CD14-positive monocyte (primary cell): ENCODE results near the gene IL17B. TPM values are rescaled to one million over a fixed set of nuclear protein-coding genes. Genes with fewer than 3 reads are reported as not detected.

Experiments
- DNase-seq, 3 donors: peaks; one replicate each; pipeline ENCODE4 v3.0.0-alpha.2; 2011 to 2022
- H2AFZ ChIP-seq: 2 replicates; pipeline ENCODE4 v1.6.0; 2012; ENCODE audit warnings: mild to moderate bottlenecking, low read depth, low read length, inconsistent platforms; ENCODE audit not compliant: insufficient read depth, poor library complexity, severe bottlenecking
- H3K27ac ChIP-seq, 2 donors: 1 replicate in 1 of 2; 2 replicates in 1 of 2; pipeline ENCODE4 v1.5.1; 2012 to 2013; ENCODE audit warnings: low read length in 2 of 2, control low read depth in 1 of 2, inconsistent platforms in 1 of 2, low read depth in 1 of 2, mild to moderate bottlenecking in 1 of 2
- H3K27me3 ChIP-seq, 2 donors: one replicate each; pipeline versions ENCODE4 v1.6.0 to v1.6.1; 2011 to 2013; ENCODE audit warnings: low read length in 2 of 2; ENCODE audit not compliant: control insufficient read depth in 2 of 2, insufficient read depth in 2 of 2
- H3K36me3 ChIP-seq, 2 donors: replicated peaks in 1 of 2; 1 replicate in 1 of 2; 2 replicates in 1 of 2; pipeline versions ENCODE4 v1.5.1 to v1.6.1; 2012 to 2013; ENCODE audit warnings: low read length in 2 of 2, control low read depth in 1 of 2, inconsistent platforms in 1 of 2, mild to moderate bottlenecking in 1 of 2; ENCODE audit not compliant: insufficient read depth in 2 of 2, control insufficient read depth in 1 of 2
- H3K4me1 ChIP-seq, 2 donors: 1 replicate in 1 of 2; 2 replicates in 1 of 2; pipeline versions ENCODE4 v1.5.1 to v1.6.1; 2012 to 2013; ENCODE audit warnings: low read length in 2 of 2, control low read depth in 1 of 2, inconsistent platforms in 1 of 2, mild to moderate bottlenecking in 1 of 2, moderate library complexity in 1 of 2; ENCODE audit not compliant: insufficient read depth in 2 of 2, control insufficient read depth in 1 of 2
- H3K4me2 ChIP-seq: replicated peaks from 2 replicates; pipeline ENCODE3; 2012; ENCODE audit warnings: low read length, moderate library complexity, mild to moderate bottlenecking; ENCODE audit not compliant: poor library complexity, severe bottlenecking; ENCODE audit errors: extremely low read depth
- H3K4me3 ChIP-seq, 3 experiments: fragments of 200-600 bp in 1 of 3; sonication (generic) in 1 of 3; replicated peaks in 1 of 3; 1 replicate in 2 of 3; 2 replicates in 1 of 3; pipeline ENCODE4 v1.5.1; 2011 to 2013; ENCODE audit warnings: low read length in 3 of 3, mild to moderate bottlenecking in 3 of 3, control low read depth in 2 of 3, low read depth in 2 of 3, inconsistent platforms in 1 of 3, moderate library complexity in 1 of 3
- H3K79me2 ChIP-seq: 2 replicates; pipeline ENCODE4 v1.6.0; 2012; ENCODE audit warnings: mild to moderate bottlenecking, control low read depth, inconsistent platforms, low read length, moderate library complexity; ENCODE audit not compliant: insufficient read depth
- H3K9ac ChIP-seq: 2 replicates; pipeline ENCODE4 v1.6.0; 2017; ENCODE audit warnings: low read length, mild to moderate bottlenecking; ENCODE audit not compliant: insufficient read depth, poor library complexity, severe bottlenecking
- H3K9me3 ChIP-seq, 2 donors: replicated peaks in 1 of 2; 1 replicate in 1 of 2; 2 replicates in 1 of 2; pipeline versions ENCODE4 v1.5.1 to v1.6.1; 2012 to 2013; ENCODE audit warnings: low read length in 2 of 2, control low read depth in 1 of 2; ENCODE audit not compliant: control insufficient read depth in 1 of 2, insufficient read depth in 1 of 2
- H4K20me1 ChIP-seq: 2 replicates; pipeline ENCODE4 v1.6.0; 2012; ENCODE audit warnings: mild to moderate bottlenecking, low read length, control low read depth, moderate library complexity; ENCODE audit not compliant: insufficient read depth
- H3K27ac Mint-ChIP-seq, 7 donors: one replicate each; pipeline ENCODE4 v1.8.0; 2020; ENCODE audit warnings: mild to moderate bottlenecking in 7 of 7, mixed read lengths in 7 of 7, moderate library complexity in 6 of 7, inconsistent platforms in 2 of 7
- H3K27me3 Mint-ChIP-seq, 3 donors: one replicate each; pipeline ENCODE4 v1.8.0; 2021 to 2022; ENCODE audit warnings: low read depth in 3 of 3, mild to moderate bottlenecking in 3 of 3, mixed read lengths in 3 of 3, moderate library complexity in 3 of 3, inconsistent platforms in 1 of 3
- H3K36me3 Mint-ChIP-seq, 2 donors: one replicate each; pipeline ENCODE4 v1.8.0; 2020; ENCODE audit warnings: mixed read lengths in 2 of 2, inconsistent platforms in 1 of 2, mild to moderate bottlenecking in 1 of 2
- H3K4me1 Mint-ChIP-seq: one replicate; pipeline ENCODE4 v1.8.0; 2020; ENCODE audit warnings: mild to moderate bottlenecking, mixed read lengths
- H3K4me3 Mint-ChIP-seq, 2 donors: one replicate each; pipeline ENCODE4 v1.8.0; 2020; ENCODE audit warnings: mild to moderate bottlenecking in 2 of 2, mixed read lengths in 2 of 2, moderate library complexity in 1 of 2
- H3K9me3 Mint-ChIP-seq, 7 donors: one replicate each; pipeline ENCODE4 v1.8.0; 2020 to 2022; ENCODE audit warnings: mixed read lengths in 7 of 7, mild to moderate bottlenecking in 6 of 7, moderate library complexity in 6 of 7, inconsistent platforms in 2 of 7
- CTCF ChIP-seq: fragments of 200-600 bp; IDR thresholded peaks from one replicate; pipeline ENCODE4 v1.8.0; 2022; ENCODE audit warnings: antibody characterized with exemption, mild to moderate bottlenecking
- WGBS: methylation state at CpG from one replicate; pipeline ENCODE4 v1.1.5; 2013; ENCODE audit warnings: missing lambda C conversion rate; ENCODE audit not compliant: insufficient coverage; 5-methylcytosine and 5-hydroxymethylcytosine counted together
- intact Hi-C, 2 donors: fragments of 100-400 bp; cut with micrococcal nuclease; formaldehyde crosslinking; loops; one replicate each; pipeline versions ENCODE4 v1.15.0 to v1.15.1; 2023
- polyA plus RNA-seq, 3 donors: library from polyadenylated mRNA; depleted of rRNA in 1 of 3; unstranded in 2 of 3; stranded (reverse) in 1 of 3; fragments of 300-500 nt in 2 of 3; fragments of >200 nt in 1 of 3; fragmentation: Illumina TruSeq in 2 of 3; gene quantifications; 1 replicate in 2 of 3; 2 replicates in 1 of 3; pipeline ENCODE4 v1.2.3, GENCODE V29; 2012 to 2021

The IL17B gene
- polyA plus RNA-seq, 3 donors = not detected

- 88% methylated on average over 3 of the region's 7 CpGs for WGBS
- no peaks in the 10 kb centered on the region for H3K9me3 ChIP-seq
- no peak for DNase-seq
- H3K27ac Mint-ChIP-seq = no peak overlapping the region
- H3K9me3 Mint-ChIP-seq = peaks cover 0 to 2% (median 0%) of the 10 kb centered on the region in 7 donors
- no peak overlapping the region for H3K4me3 Mint-ChIP-seq
- intact Hi-C loops = no loop called here
- H3K36me3 ChIP-seq = no peaks in the 10 kb centered on the region
- no peak overlapping the region for H3K9ac ChIP-seq
- no peak for TF ChIP-seq CTCF
- H3K79me2 ChIP-seq = no peaks in the 10 kb centered on the region
- H3K4me3 ChIP-seq = no peak overlapping the region
- peaks cover 0 to 9% (median 4%) of the 10 kb centered on the region in 3 donors for H3K27me3 Mint-ChIP-seq
- H3K4me1 Mint-ChIP-seq = peaks cover 3% of the 10 kb centered on the region
- H2AFZ ChIP-seq = no peak overlapping the region
- H3K4me1 ChIP-seq = no peaks in the 10 kb centered on the region
- no peaks in the 10 kb centered on the region for H3K27me3 ChIP-seq
- no peak overlapping the region for H3K4me2 ChIP-seq
- no peak overlapping the region for H3K27ac ChIP-seq
- no peaks in the 10 kb centered on the region for H4K20me1 ChIP-seq
- no peaks in the 10 kb centered on the region for H3K36me3 Mint-ChIP-seq
Observed at GRCh38 chr5:149414405-149415065, 35.4 kb upstream of the IL17B start.

DNA sequence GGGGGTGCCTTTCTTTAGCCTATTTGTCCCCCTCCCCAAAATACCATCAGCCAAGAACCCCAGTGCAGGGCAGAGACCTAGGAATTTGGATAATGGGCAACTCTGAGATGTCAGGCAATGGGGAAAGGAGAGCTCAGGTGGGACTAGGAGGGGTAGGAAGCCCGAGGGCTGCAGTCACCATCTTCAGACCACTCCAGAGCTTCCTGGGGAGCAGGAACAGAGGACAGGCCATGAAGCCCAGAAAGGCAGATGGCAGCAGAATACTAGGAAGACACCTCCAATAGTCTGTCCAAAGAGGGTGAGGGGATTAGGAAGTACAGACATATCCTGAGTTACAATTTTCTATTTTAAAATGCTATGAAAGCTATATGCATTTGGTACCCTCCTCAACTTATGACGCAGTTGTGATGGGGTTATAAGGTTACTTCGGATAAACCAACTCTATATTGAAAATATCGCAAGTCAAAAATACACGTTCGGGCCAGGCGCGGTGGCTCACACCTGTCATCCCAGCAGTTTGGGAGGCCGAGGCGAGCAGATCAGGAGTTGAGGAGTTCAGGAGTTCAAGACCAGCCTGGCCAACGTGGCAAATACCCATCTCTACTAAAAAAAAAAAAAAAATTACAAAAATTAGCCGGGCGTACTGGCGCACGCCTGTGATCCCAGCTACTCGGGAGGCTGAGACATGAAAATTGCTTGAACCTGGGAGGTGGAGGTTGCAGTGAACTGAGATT is 34.6 kb upstream of the IL17B start:
- Histone ChIP-seq H3K4me3 (no peak overlapping the region), H3K4me1 (no peaks in the 10 kb centered on the region), H3K9me3 (no peaks in the 10 kb centered on the region), H3K27me3 (no peaks in the 10 kb centered on the region), H2AFZ (no peak overlapping the region), H3K4me2 (no peak overlapping the region), H3K27ac (no peak overlapping the region), H3K79me2 (no peaks in the 10 kb centered on the region), H4K20me1 (no peaks in the 10 kb centered on the region), H3K9ac (no peak overlapping the region), H3K36me3 (no peaks in the 10 kb centered on the region)
- no CpG with 5 or more reads among the region's 16 CpGs for WGBS
- Mint-ChIP-seq H3K9me3 (peaks cover 0 to 2% (median 0%) of the 10 kb centered on the region in 7 donors), H3K27me3 (peaks cover 0 to 9% (median 4%) of the 10 kb centered on the region in 3 donors), H3K27ac (no peak overlapping the region), H3K4me3 (no peak overlapping the region), H3K4me1 (peaks cover 3% of the 10 kb centered on the region), H3K36me3 (no peaks in the 10 kb centered on the region)
- no peak for DNase-seq
- no peak for TF ChIP-seq CTCF
- intact Hi-C loops = no loop called here
